NOMO-1 treated with DMSO at 0.1 percent for 48 hours (cell line): Measurements from ENCODE around the gene R3HDM4.
A peak's percentile ranks its signal among the peaks of the same experiment; 100 is the strongest.
"Not testable (repeated sequence)": the region's sequence is repeated elsewhere in the genome, so short reads cannot be mapped to it uniquely, and the experiment has no call there.

Experiments
- DNase-seq: peaks from one replicate; lab custom pipeline; 2025; ENCODE audit not compliant: unreplicated experiment; lab: John Stamatoyannopoulos, UW

R3HDM4 gene

DNA sequence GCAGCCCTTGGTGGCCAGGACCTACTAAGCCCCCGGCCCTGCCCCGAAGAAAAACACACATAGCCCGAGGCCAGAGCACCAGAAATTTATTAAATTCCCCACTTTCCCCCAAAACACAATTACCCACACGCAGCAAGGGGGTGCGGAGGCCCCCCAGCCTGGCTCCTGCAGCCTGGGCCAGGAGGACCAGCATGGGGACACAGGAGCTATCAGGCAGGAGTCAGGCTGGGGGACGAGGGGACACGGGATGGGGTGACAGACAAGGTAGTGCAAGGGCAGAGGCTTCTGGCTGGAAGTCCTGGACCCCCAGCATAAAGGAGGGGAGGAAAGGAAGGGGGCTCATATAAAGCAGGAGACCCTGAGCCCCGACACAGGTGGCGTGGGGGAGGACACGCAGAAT, 16.6 kb downstream of the R3HDM4 start:
- DNase-seq, result no peak

DNA sequence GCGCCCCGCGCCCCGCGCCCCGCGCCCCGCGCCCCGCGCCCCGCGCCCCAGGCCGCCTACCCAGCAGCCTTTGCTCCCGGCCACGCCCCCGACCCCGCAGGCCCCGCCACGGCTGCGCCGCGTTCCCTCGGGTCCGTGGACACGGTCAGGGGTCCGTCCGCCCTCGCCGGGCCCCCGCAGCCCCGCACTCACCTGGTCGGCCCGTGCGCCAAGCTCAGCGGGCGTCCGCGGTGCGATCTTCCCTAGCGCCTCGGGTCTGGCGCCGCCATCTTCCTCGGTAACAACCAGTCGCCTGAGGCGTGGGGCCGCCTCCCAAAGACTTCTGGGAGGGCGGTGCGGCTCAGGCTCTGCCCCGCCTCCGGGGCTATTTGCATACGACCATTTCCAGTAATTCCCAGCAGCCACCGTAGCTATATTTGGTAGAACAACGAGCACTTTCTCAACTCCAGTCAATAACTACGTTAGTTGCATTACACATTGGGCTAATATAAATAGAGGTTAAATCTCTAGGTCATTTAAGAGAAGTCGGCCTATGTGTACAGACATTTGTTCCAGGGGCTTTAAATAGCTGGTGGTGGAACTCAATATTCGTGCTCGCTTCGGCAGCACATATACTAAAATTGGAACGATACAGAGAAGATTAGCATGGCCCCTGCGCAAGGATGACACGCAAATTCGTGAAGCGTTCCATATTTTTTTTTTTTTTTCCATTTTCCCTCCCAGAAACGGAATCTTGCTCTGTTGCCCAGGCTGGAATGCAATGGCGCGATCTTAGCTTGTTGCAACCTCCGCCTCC, 19.9 kb downstream of the R3HDM4 start, which contains the start of the genes MED16 and RNU6-9:
MED16 (minus strand) TSS at position 294 of the 796 bp plus-strand sequence. CDS start 2,056 bp downstream, outside the sequence.
RNU6-9 (plus strand) TSS at position 591 of the 796 bp plus-strand sequence.
- peak; percentile 90 for DNase-seq

DNA sequence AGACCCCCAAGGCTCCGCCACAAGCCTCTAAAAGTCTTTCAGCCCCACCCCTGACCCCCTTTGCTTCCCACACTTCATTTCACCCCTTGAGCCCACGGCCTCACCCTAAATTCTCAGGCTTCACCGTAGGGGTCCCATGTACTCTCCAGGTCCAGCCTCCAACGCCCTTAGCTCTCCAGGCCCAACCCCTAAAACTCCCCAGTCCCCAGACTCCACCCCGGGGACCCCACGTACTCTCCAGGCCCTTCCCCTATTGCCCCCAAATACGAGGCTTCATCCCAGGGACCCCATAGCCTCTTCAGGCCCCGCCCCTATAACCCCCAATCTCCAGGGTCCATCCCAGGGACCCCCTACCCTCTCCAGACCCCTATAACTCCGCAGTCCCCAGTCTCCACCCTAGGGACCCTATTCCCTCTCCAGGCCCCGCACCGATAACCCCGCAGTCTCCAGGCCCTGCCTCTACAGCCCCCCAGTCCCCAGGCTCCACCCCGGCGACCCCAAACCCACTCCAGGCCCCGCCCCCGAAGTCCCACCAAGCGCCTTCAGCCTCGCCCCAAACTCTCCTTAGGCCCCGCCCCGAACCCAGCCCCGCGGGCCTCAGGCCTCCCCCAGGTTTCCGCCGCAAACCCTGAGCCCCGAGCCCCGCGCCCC, 20.7 kb downstream of the R3HDM4 start:
- DNase-seq, result no peak

DNA sequence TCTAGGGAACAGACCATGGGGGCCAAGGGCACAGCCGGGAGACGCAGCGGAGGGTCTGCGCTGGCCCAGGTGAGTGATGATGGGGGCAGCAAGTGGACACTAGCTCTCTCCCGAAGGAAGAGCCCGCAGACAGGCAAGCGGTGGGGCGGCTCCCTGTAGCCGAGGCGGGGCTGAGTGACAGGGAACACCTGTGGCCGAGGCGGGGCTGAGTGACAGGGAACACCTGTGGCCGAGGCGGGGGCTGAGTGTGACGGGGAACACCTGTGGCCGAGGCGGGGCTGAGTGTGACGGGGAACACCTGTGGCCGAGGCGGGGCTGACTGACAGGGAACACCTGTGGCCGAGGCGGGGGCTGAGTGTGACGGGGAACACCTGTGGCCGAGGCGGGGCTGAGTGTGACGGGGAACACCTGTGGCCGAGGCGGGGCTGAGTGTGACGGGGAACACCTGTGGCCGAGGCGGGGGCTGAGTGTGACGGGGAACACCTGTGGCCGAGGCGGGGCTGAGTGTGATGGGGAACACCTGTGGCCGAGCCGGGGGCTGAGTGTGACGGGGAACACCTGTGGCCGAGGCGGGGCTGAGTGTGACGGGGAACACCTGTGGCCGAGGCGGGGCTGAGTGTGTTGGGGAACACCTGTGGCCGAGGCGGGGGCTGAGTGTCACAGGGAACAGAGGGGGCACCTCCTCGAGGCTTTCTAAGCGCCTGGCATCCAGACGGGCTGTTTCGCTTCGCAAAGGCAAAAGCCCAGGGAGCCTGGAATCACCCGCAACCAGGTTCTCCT, 21.4 kb downstream of the R3HDM4 start:
- not testable (repeated sequence) for DNase-seq

DNA sequence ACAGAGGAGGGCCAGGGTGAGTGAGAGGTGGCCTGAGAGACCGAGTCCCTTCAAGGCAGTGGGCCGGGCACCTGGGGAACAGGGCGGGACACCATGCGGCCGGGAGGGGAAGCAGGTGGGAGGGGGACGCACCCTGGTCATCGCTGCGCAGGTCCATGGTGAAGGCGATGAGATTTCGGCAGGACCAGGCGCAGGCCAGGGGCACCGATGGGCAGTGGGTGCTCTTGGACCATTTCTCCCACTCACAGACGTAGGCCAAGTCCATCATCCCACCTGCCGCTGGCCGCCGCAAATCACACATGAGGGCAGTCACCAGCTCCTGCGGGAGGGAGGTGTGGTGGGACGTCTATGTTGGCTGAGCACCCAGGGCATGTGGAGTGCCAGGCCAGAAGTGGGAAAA, 22.2 kb downstream of the R3HDM4 start:
- DNase-seq, result no peak

DNA sequence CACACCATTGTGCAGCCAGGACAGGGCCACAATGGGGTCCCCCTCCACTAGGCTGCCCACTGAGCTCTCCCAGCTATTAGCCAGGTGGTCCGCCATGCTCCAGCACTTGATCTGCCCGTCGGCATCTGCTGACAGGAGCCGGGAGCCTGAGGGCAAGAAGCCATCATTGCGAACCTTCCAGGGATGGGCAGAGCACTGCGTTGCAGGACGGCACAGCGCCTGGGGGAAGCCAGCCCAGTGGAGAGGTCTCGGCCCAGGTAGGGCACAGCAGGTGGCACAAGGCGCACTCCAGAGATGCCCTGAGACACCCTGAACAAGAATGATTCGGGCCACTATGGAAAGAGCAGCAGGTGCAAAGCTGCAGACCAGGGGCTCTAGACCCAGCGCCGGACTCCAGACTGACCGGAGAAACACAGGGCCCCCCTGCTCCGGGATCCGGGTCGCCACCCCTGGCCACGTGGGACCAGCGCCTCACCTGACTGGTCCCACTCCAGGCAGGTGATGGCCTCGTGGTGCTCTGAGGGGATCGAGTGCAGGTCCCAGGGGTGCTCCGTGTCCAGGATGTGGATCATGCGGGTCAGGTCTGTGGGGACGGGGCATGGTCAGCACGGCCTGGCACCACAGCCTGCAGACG, 23.2 kb downstream of the R3HDM4 start:
- DNase-seq, result no peak

DNA sequence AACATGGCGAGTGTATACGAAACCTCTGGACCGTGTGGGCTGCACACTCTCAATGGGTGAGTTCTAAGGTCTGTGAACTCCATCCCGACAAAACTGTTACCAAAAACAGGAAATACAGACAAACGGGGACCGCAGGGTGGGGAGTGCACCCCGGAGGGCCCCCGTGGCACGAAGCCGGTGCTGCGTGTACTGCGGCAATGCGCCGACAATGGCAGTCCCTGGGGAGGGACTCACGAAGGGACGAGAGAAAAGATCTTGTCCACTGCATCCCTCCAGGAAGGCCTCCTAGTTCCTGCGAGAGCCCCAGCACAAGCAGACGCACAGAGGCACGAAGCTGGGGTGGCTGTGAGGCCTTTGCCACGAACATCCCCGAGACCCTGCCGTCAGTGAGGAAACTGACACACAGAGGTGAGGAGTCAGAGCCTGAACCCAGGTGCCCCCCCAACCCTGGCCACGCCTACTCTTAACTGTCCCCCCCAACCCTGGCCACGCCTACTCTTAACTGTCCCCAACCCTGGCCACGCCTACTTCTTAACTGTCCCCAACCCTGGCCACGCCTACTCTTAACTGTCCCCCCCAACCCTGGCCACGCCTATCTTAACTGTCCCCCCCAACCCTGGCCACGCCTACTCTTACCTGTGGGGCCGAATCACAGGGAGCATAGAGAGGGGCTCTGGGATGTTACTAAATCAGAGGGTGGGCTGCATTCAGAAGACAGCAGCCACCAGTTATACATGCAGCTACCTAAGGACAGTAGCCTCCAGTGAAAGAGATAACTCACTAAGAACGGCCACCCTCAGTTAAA, 24.2 kb downstream of the R3HDM4 start:
- DNase-seq, result no peak

DNA sequence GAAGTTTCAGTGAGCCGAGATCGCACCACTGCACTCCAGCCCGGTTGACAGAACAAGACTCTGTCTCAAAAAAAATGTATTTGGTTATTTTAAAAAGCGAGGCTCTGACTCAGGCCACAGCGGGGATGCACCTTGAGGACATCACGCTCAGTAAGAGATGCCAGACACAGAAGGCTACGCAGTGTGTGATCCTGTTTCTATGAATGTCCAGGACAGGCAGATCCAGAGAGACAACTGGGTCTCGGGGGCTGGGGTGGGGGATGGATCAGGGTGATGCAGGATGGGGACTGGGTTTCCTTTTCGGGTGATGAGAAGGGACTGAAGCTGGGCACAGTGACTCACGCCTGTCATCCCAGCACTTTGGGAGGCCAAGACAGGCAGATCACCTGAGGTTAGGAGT, 25.4 kb downstream of the R3HDM4 start:
- DNase-seq, result no peak

DNA sequence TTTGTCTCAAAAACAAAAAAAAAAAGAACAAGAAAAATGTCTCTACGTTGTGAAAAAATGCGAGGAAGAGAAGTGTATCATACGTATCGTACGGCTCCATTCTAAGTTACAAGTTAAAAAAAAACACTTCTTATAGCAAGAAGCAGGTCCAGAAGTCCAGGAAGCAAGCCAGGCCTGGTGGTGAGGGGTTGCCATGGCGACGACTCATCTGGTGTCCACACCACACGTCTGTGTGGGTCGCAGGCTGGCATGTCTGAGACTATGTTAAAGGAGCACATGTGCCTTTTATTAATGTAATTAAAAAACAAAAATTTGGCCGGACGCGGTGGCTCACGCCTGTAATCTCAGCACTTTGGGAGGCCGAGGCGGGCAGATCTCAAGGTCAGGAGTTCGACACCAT, 25.9 kb downstream of the R3HDM4 start:
- no peak for DNase-seq

DNA sequence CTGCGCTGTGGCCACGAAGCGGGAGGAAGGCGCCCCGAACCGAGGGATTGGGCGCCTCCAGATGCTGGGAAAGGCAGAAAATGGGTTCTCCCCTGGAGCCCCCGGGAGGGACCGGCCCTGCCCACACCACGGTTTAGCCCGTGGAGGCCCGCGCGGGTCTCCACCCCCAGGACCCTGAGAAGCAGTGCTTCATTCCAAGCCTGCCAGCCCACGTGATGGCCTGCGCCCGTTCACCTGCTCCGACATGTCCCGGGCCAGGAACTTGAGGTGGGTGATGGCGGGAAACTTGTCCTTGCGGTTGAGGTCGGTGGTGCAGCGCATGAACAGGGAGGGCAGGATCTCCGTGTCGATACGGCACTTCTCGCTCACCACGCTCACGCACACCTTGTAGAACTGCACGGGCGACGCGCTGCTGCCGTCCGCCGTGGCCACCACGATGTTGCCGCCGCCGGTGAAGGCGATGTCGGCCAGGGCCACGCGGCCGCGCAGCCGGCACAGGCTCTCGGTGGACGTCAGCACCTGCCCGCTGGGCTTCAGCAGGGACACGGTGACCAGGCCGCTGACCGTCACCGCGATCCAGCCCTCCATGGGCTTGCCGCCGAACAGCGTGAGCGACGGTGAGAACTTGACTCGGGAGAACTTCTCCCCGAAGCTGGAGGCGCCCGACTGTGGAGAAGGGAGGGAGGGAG, 27.3 kb downstream of the R3HDM4 start:
- DNase-seq, result no peak

DNA sequence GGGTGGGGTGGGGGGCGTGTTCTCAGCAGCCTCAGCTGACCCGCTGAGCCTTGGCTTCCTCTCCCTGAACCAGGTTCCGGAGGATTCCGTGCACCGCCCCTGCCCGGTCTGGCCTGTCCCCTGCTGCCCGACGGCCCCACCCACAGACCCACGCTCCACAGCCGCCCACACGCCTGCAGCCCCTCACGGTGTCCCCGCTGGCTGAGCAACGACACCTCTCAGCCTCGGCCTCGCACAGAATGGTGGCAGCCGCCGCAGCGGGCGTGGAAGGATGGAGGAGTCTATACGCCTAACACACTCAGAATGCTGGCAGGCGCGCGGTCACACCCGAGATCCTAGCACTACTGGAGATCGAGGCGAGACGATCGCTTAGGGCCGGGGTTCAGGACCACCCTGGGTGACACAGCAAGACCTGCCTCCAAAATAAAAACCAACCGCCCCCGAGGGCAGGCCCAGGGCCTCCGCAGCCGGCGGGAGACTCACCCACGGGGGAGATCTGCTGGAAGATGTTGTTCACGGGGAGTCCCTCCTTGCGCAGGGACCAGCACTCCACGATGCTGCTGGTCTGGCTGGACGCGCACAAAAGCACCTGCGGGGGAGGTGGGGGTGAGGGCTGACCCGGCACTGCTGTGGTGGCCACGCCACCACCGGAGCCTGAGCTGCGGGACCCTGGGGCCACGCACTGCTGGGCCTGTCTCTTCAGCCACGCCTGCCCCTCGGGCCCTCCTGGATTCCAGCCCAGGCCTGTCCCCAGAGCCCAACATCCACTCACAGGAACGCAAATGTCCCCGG, 28.4 kb downstream of the R3HDM4 start:
- DNase-seq, result no peak

DNA sequence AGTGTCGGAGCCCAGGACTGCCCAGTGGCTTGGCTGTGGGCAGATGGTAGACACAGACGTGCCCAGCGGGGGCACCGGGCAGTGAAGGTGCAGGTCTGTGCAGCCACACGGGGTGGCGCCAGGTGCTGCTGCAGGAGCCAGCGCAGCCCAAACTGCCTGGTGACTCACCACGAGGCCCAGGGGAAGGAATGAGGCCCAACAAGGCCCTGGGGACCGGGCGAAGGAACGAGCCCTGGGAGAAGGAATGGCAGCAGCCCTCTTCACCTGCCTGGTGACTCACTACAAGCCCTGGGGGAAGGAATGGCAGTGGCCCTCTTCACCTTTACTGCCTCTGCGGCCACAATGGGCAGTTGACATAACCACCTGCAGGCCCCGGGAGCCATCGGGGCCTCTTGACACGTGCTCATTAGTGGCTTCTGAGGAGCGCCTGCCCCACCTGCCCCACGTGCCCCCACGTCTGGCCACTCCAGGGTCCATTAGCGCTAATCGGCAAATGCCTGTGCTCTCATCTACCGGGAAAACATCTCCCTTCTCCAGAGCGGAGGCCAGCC, 29.3 kb downstream of the R3HDM4 start:
- no peak for DNase-seq

DNA sequence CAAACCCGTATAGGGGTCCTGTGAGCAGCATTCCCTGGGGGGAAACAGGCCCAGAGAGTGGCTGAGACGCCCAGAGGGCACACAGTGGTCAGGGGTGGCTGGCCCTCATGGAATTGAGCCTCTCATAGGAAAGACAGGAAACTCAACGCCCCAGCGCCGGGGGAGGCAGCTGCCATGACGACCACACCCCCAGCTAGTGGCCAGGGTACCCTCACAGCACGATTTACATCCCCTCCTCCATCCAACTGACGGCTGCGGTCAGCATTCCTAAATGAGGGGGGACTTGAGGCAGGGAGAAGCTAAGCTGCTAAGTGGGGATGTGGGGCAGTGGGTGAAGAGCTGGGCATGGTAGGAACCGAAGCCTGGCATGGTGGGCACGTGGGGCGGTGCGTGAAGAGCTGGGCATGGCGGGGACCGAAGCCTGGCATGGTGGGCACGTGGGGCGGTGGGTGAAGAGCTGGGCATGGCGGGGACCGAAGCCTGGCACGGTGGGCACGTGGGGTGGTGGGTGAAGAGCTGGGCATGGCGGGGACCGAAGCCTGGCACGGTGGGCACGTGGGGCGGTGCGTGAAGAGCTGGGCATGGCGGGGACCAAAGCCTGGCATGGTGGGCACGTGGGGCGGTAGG, 30.0 kb downstream of the R3HDM4 start:
- no peak for DNase-seq

DNA sequence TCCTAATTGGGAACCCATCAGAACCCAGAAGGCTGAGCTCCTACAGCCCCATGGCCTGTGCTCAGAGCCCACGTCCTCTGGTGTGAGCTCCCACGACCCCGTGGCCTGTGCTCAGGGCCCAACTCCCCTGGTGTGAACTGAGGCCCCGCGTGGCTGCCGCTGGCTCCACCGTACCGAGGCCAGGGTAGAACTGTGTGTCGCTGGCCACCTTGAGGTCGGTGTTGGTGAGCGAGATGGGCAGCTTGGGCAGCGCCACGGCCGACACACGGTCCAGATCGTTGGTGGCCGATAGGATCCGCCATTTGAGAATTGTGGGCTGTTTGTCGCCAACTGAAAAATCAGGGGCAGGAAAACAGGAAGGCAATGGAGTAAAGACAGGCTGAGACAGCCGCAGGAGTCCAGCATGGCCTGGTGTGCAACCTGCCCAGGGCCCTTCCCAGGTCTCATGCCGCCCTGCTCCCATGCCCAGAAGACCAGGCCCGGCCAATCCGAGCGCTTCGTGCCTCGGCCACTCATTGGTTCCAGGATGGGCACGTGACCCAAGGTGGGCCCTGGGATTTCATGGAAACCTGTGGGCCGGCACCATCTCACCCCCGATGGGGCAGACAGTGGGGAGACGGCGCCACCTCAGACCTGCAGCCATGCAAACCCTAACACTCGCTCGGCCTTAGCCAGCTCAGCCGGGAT, 31.5 kb downstream of the R3HDM4 start:
- no peak for DNase-seq

DNA sequence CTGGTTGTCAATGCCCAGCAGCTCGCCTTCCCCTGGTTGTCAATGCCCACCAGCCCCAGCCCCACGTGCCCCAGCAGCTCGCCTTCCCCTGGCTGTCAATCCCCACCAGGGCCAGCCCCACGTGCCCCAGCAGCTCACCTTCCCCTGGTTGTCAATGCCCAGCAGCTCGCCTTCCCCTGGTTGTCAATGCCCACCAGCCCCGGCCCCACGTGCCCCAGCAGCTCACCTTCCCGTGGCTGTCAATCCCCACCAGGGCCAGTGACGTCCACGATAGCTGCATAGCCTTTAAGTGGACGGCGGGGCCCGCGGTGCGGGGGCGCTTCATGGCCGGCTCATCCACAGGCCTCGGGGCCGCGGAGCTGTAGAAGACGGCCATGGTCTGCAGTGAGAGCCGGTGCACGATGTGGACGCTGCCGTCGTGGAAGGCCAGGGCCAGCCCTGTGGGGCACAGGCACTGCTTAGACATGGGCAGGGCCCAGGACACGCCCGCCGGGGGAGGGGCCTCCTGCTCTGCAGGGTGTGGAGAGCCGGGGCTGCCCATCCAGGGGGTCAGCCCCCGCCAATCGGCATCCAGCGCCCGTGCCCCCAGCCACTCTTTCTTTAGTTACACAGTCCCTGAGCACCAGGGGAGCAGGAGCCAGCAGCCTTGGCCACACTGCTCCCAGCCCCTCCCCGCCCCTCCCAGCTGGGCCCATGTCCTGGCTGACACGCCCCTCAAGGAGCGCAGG, 33.1 kb downstream of the R3HDM4 start:
- DNase-seq, result no peak

DNA sequence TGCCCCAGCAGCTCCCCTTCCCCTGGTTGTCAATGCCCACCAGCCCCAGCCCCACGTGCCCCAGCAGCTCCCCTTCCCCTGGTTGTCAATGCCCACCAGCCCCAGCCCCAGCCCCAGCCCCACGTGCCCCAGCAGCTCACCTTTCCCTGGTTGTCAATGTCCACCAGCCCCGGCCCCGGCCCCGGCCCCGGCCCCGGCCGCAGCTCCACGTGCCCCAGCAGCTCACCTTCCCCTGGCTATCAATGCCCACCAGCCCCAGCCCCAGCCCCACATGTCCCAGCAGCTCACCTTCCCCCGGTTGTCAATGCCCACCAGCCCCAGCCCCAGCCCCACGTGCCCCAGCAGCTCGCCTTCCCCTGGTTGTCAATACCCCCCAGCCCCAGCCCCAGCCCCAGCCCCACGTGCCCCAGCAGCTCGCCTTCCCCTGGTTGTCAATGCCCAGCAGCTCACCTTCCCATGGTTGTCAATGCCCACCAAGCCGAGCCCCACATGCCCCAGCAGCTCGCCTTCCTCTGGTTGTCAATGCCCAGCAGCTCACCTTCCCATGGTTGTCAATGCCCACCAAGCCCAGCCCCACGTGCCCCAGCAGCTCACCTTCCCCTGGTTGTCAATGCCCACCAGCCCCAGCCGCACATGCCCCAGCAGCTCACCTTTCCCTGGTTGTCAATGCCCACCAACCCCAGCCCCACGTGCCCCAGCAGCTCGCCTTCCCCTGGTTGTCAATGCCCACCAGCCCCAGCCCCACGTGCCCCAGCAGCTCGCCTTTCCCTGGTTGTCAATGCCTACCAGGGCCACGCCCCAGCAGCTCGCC, 34.1 kb downstream of the R3HDM4 start:
- not testable (repeated sequence) for DNase-seq
